Measurements from ENCODE around the gene PDE4D. TPM values are rescaled to one million over a fixed set of nuclear protein-coding genes. Genes with fewer than 3 reads are reported as not detected.

Gene PDE4D
- total RNA-seq, 1 donor from 2014 or later, result 26.9 TPM

DNA sequence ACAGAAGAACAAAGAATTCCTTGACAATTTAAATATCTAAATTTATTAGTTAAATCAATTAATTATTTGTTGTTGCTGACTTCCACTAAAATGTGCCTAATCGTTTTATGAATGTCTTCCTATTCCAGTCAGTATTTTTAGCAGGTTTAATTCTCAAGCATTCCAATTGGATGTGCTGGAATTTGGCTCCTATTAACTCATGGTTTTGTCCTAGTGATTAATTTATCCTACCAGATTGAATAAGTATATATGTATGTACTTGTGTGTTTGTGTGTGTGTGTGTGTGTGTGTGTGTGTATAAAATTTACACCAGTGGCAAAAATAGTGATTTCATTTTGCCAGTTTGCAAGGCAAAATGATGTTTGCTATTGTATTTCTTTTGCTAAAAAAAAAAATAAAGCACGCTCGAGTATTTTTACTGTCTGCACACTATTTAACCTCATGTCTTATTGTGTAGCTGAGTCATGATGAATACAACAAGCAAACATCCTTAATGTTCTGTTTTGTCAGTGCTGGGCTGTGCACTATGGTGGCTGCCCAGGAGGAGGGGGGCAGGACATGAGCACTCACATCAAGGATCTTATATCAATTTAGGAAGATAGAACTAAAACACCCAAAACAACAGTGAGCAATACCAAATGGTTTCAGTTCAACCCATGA, 375.5 kb downstream of the PDE4D start:
- peak; percentile 91 for DNase-seq (ENCODE audit: low read depth)

DNA sequence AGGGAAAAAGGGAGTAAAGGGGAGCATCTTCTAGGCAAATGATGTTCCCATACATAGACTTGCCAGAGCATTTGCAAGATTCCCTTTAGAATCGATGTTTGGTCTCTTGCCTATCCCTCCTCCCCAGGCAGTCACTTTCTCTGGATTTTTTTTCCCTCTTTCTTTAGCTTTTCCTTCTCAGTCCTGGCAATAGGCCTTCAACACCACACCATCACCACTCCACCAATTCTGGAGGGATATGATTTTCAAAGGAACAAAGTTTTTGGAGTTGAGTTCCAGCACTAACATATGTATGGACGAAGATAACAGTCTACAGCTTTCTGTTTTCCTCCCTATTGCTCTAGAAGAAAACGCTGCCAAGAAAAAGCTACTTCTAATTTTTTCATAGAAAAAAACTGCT, 377.4 kb downstream of the PDE4D start:
- no peak for DNase-seq (ENCODE audit: low read depth)

GRCh38 chr5:59506285-59506877, 387.1 kb downstream of the PDE4D start:
- peak; percentile 56 for DNase-seq (ENCODE audit: low read depth)

GRCh38 chr5:59504043-59504442, 389.5 kb downstream of the PDE4D start:
- DNase-seq (ENCODE audit: low read depth), result no peak

- DNase-seq (ENCODE audit: low read depth), result peak; percentile 43
These were observed 390.3 kb downstream of the PDE4D start for GRCh38 chr5:59503220-59503619.

- no peak for DNase-seq (ENCODE audit: low read depth)
These were observed 392.2 kb downstream of the PDE4D start for GRCh38 chr5:59501316-59501715.

DNA sequence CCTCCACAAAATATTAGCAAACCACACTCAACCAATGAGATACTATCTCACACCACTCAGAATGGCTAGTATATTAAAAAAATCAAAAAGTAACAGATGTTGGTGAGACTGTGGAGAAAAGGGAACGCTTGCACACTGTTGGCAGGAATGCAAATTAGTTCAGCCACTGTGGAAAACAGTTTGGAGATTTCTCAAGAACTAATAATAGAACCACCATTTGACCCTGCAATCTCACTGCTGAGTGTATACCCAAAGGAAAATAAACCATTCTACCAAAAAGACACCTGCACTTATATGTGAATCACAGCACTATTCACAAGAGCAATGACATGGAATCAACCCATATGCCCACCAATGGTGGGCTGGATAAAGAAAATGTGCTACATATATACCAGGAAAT, 393.5 kb downstream of the PDE4D start:
- DNase-seq (ENCODE audit: low read depth), result no peak

DNA sequence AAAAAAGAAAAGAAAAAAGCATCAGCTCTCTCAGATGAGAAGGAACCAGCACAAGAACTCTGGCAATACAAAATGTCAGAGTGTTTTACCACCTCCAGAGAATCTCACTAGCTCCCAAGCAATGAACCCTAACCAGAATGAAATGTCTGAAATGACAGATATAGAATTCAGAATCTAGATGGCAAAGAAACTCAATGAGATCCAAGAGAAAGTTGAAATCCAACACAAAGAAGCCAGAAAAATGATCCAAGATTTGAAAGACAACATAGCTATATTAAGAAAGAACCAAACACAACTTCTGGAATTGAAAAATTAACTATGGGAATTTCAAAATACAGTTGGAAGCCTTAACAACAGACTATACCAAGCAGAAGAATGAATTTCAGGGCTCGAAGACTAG, 396.3 kb downstream of the PDE4D start:
- DNase-seq (ENCODE audit: low read depth), result no peak

GRCh38 chr5:59496524-59497134, 396.9 kb downstream of the PDE4D start:
- DNase-seq (ENCODE audit: low read depth), result no peak

DNA sequence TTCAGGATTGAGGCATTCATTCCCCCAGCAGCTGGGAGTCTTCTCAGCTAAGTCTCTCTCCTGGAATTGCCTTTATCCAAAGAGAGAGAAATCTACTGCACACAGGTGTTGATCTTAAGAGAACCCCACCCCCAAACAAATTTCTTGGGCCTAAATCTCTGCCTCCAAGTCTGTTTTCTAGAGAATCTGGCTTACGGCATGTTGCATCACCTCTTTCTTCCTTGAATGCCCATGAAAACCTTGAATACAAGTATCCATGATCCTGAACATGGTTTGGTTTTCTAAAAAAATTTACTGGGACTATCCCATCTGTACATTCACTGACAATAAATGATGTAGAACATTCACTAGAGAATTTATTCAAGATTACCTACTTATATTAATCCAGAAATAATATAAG, 401.6 kb downstream of the PDE4D start:
- DNase-seq (ENCODE audit: low read depth), result no peak

DNA sequence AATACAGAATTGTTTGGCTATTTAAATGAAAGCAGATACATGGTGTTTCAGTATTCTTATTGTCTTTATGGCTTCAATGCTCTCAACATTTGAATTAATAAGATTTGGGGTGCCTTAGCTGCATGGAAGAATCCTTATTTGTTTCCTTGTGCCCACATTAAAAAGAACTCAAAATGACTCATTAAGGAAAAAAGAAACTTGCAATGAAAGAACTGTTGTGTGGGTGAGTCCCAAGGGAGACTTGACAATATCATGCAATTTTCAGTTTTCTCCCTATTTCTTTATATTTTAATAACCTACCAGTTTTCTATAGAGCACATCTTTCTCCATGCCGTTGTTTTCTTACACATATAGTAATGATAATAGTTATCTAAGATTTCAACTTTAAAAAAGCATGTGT, 404.0 kb downstream of the PDE4D start:
- peak; percentile 31 for DNase-seq (ENCODE audit: low read depth)

DNA sequence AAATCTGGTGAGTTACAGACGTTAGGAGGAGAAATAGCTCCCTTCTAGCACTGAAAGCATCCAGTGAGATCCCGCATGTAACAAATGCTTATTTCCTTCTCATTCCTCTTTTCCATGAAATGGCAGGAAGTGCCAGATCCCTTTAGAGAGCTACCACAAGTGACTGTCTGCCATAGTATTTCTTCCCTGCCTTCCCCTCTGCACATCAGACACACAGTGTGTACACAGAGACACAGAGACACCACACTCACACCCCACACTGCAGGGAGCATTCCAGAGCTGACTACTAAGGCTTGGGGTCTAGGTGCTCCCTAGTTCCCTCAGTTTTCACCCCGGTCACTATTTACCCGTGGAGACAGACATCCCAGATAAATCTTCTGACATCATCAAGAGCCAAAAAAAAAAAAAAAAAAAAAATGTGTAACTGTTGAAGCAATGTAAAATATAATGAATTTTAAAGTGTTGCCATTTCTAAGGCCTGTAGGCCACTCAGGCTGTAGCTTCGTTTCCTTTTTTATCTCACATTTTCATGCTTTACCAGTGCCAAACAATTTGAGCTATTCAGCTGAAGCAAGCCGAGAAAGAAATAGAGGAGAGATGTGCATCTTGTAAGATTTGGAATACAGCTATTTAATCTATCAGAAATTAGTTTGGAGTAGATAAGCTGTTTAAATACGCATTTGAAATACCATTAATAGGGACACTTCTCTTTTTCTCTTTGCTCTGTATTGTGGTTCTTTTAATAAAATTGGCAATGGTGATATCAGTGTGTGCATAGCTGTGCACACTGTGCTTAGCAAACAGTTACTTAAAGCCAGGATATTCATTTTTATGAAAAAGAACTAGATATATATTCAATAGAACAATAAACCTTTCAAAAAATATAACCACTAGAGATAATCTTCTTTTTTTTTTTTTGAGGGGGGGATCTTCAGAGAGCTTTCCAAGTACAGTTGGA, 405.5 kb downstream of the PDE4D start:
- no peak for DNase-seq (ENCODE audit: low read depth)

DNA sequence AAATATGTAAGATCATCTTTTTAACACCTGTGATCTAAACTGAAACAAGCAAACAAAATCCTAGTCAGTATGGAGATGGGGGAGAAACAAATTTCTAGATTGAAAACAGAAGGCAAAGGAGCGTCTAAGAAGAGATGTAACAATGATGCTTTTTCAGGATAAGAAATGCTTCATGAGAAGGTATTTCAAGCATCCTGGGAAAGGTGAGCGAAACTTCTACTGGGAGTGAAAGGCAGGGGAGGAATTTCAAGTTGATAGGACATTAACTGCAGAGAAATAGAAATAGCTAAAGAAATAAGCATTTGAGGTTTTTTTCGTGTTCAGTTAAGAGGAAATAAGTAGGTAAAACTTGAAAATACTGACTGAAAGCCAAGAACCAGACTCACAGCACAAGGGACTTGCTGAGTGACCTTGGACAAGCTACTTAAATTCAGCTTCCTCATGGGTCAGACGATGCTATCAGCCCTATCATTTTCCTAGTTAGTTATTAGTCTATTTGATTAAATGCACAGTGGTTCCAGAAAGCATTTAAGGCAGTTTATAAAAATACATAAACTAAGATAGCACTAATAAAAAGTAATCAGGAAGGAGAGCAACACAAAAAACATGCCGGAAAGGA, 406.3 kb downstream of the PDE4D start:
- peak; percentile 23 for DNase-seq (ENCODE audit: low read depth)

DNA sequence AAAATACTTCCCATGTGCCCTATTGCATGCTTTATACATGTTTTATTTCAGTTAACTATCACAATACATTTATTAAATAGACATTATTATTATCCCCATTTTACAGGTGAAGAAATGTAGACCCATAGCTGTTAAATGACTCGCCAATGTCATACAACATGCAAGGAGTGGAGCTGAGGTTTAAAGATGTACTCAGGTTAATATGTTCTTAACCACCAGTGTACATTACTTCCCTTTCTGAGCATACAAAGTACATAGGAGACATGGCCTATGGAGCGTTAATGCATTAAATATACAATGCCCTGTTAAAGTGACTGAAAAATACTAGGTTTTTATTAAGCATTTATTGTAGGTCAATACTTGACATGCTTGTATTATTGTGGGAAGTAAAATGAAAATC, 407.0 kb downstream of the PDE4D start:
- no peak for DNase-seq (ENCODE audit: low read depth)

DNA sequence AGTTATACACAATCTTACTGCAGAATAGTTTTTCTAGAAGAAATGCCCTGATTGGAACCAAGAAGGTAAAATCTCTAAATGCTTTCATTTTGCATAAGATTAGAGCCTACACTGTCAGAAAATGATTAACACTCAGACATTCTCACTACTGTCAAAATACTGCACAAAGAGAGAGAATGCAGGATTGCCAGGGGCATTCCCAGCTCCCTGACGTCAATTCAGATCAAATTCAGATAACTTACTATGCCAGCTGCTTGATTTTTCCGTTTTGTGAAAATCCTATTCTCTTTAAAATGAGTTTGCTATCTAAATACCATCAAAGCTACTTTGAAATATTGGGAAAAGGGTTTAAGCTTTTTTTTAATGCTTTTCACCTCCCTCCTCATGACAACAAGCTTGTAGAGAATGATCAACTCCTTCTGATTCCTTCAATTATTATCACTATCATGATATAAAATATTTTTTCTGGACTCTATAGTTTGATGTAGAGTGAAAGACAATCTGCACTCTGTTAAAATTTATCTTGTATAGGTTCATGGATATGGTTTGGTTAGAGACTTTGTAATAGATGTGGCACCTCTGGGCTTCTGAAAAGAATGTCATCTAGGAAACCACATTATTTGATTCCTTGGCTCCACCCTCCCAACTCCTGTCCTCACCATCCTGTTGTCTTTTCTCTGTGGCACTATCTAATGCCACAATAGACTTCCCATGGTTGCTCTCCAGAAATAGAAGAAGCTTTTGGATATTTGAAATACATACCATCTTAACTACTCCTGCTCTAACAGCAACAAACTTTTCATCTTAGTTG, 407.7 kb downstream of the PDE4D start:
- peak; percentile 62 for DNase-seq (ENCODE audit: low read depth)

GRCh38 chr5:59485107-59485506, 408.4 kb downstream of the PDE4D start:
- no peak for DNase-seq (ENCODE audit: low read depth)

DNA sequence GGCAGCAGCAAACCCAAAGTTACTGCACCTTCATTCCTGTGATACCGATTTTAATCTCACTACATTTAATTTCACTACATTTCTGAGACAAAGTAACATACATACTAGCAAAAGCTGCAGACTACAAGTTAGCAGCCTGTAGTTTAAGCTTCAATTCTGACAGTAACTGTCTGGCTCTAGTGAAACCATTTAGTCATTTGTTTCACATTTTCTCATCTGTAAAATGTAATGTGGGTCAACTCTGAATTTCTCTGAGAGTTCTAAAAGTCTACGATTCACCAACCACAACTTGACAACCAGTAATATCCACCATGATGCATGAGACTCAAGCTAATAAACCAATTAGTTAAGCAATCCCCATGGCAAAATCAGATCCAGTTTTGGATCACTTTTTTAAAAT, 408.9 kb downstream of the PDE4D start:
- DNase-seq (ENCODE audit: low read depth), result peak; percentile 30

GRCh38 chr5:59483971-59484472, 409.5 kb downstream of the PDE4D start:
- peak; percentile 90 for DNase-seq (ENCODE audit: low read depth)

DNA sequence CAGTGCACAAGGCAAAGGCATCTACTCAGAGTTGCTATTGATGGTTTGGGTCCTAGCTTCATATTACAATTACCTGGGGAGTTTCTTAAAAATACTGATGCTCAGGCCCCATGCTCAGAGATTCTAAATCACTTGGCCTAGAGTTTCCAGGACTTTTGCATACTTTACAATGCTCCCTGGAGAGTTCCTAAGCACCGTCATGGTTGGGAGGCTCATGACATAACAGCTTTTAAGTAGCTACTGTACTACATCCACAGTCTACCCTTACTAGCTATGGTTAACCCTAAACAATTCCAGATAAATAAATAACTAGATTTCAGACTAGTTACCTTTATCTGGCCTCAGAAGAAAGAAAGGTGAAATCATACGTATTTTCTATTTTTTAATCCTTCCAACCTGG, 414.4 kb downstream of the PDE4D start:
- peak; percentile 46 for DNase-seq (ENCODE audit: low read depth)

DNA sequence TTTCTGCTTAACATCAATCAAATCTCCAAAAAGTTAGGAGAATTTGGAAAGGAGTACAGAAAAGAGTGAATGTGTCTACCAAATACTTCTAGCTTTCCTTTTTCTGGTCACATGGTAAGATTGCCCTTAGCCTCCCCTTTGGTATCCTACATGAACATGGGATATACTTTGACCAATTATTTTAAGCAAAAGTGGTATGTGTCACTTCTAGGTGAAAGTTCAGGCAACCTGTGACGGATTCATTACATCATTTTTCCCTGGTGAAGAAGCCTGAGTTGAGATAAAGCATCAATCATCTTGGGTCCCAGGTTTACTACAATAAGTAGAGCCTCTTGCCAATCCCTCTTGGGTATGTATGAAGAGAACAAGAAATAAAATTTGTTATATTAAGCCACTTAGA, 419.2 kb downstream of the PDE4D start:
- DNase-seq (ENCODE audit: low read depth), result peak; percentile 20

DNA sequence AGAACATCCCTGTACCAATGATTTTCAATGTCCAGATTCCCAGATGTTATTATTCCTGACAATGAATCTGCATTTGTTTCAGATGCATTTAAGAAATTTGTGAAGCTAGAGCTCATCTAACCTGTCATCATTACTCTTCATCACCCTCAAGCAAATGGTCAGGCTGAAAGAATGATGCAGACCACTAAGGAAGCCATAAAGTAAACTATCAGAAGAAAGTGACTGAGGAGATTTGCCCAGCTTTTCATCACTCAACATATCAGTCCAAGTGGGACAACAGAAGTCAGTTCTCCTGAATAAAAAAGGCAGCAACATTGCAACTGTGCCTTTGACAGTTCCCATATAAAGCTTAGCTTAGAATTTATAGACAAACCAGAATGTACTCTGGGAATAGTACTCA, 419.9 kb downstream of the PDE4D start:
- DNase-seq (ENCODE audit: low read depth), result no peak

Data from renal cortical epithelial cell (primary cell).